Esophagus muscularis mucosa (tissue), 4 donors: ENCODE data around the gene PHAF1. TPM values are rescaled to one million over a fixed set of nuclear protein-coding genes. Genes with fewer than 3 reads are reported as not detected.

ENCODE experiments used
- DNase-seq: peaks from one replicate; pipeline ENCODE4 v3.0.0-alpha.2; 2017; ENCODE audit errors: extremely low spot score
- H3K27ac ChIP-seq, 4 donors: fragments of 200-600 bp; sonication (generic); replicated peaks in 1 of 4; 1 replicate in 3 of 4; 2 replicates in 1 of 4; pipeline ENCODE4 v1.5.1; 2016 to 2019; ENCODE audit warnings: mild to moderate bottlenecking in 1 of 4
- H3K27me3 ChIP-seq, 4 donors: fragments of 200-600 bp; sonication (generic); one replicate each; pipeline versions ENCODE4 v1.5.1 to v1.6.0; 2016 to 2019
- H3K36me3 ChIP-seq, 4 donors: fragments of 200-600 bp; sonication (generic); one replicate each; pipeline ENCODE4 v1.5.1; 2016 to 2019
- H3K4me1 ChIP-seq, 4 donors: fragments of 200-600 bp; sonication (generic); one replicate each; pipeline ENCODE4 v1.5.1; 2016 to 2019
- H3K4me3 ChIP-seq, 4 donors: fragments of 200-600 bp; sonication (generic); 1 replicate in 2 of 4; 2 replicates in 2 of 4; pipeline ENCODE4 v1.5.1; 2016 to 2019; ENCODE audit warnings: mild to moderate bottlenecking in 4 of 4, moderate library complexity in 1 of 4
- H3K9me3 ChIP-seq, 4 donors: fragments of 200-600 bp; sonication (generic); 1 replicate in 3 of 4; 2 replicates in 1 of 4; pipeline ENCODE4 v1.5.1; 2016 to 2019
- EP300 ChIP-seq: sonication (generic); formaldehyde crosslinking; IDR thresholded peaks from one replicate; pipeline ENCODE4 v1.6.1; 2017; ENCODE audit warnings: antibody characterized with exemption
- POLR2A ChIP-seq: fragments of 450-650 bp; IDR thresholded peaks from one replicate; pipeline ENCODE4 v1.6.1; 2017; ENCODE audit warnings: antibody characterized with exemption, moderate library complexity, mild to moderate bottlenecking, low read depth
- POLR2AphosphoS5 ChIP-seq, 2 donors: sonication (generic); formaldehyde crosslinking; IDR thresholded peaks; one replicate each; pipeline ENCODE4 v1.6.1; 2017; ENCODE audit warnings: antibody characterized with exemption in 2 of 2
- WGBS: methylation state at CpG from one replicate; pipeline ENCODE4 v1.1.5; 2018; 5-methylcytosine and 5-hydroxymethylcytosine counted together
- intact Hi-C: fragments of 100-400 bp; cut with DNase I; formaldehyde crosslinking; loops from one replicate; pipeline ENCODE4 v1.15.1; 2023
- total RNA-seq, 4 donors: library from RNA; depleted of rRNA; stranded (reverse); fragments of >200 nt; gene quantifications; one replicate each; pipeline versions ENCODE4 v1.1.0 to v1.2.1, GENCODE V29; 2016
- TF ChIP-seq, protein P1 (sequence below), 3 experiments: fragments of 200-600 bp in 2 of 3; fragments of 450-650 bp in 1 of 3; sonication (generic) in 2 of 3; IDR thresholded peaks; one replicate each; pipeline ENCODE4 v1.5.1; 2017 to 2019; ENCODE audit warnings: antibody characterized with exemption in 3 of 3, mild to moderate bottlenecking in 2 of 3, moderate library complexity in 1 of 3

PHAF1 gene
- total RNA-seq, 4 donors from 2014 or later = 11.4 to 23.7 (median 17.1) TPM

DNA sequence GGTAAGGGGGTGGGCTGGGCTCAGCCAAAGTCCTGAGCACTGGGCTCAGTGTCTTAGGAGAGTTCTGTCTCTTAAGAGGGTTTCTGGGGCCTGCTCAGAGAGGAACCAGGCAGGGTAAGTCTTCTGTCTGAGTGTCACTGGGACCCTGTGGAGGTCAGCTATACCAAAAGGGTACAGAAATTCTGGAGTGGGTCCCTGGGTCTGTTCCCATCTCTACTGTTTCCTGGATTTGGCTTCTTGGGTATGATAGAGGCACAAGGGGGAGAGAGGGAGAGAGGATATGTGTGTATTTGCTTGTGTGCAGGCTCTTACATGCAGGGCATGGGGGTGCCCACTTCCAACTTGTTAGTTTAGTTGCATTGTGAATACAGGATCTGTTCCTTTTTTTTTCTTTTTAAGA lies 83.8 kb downstream of the PHAF1 start:
- Histone ChIP-seq H3K9me3 (no peaks in the 10 kb centered on the region), H3K4me1 (peaks cover 33 to 49% (median 46%) of the 10 kb centered on the region in 4 donors), H3K27me3 (no peaks in the 10 kb centered on the region), H3K36me3 (peaks cover 36 to 53% (median 51%) of the 10 kb centered on the region in 4 donors), H3K27ac (no peak overlapping the region), H3K4me3 (peak overlapping the region in 3 of 4 donors; percentile 80 to 94 (median 90))
- TF ChIP-seq, protein P1, sequence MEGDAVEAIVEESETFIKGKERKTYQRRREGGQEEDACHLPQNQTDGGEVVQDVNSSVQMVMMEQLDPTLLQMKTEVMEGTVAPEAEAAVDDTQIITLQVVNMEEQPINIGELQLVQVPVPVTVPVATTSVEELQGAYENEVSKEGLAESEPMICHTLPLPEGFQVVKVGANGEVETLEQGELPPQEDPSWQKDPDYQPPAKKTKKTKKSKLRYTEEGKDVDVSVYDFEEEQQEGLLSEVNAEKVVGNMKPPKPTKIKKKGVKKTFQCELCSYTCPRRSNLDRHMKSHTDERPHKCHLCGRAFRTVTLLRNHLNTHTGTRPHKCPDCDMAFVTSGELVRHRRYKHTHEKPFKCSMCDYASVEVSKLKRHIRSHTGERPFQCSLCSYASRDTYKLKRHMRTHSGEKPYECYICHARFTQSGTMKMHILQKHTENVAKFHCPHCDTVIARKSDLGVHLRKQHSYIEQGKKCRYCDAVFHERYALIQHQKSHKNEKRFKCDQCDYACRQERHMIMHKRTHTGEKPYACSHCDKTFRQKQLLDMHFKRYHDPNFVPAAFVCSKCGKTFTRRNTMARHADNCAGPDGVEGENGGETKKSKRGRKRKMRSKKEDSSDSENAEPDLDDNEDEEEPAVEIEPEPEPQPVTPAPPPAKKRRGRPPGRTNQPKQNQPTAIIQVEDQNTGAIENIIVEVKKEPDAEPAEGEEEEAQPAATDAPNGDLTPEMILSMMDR (IDR thresholded peaks at IDR 0.05) = no peak
- TF ChIP-seq POLR2AphosphoS5 (IDR thresholded peaks at IDR 0.05) (no peak), EP300 (no peak), POLR2A (no peak)
- intact Hi-C loops = no loop called here
- no peak for DNase-seq

DNA sequence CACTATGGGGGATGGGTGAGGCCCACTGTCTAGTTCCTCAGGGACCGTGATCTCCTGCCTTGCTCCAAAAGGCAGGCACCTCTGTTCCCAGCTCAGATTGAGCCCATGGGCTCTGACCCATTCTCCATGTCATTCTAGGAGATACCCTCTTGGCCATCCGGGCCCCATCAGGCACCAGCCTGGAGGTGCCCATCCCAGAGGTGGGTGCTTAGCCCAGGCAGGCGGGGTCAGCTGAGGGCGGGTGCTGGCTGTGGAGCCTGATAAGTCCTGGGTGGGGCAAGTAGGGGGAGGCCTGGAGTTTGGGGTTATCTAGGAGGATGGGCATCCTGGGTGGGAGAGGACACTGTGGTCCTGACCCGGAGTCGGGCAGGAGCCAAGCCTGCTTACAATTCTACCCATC lies 84.5 kb downstream of the PHAF1 start:
- no peak overlapping the region for H3K27ac ChIP-seq
- H3K27me3 ChIP-seq = no peaks in the 10 kb centered on the region
- 93% methylated on average over 5 of the region's 6 CpGs for WGBS
- intact Hi-C loops = no loop called here
- no peak overlapping the region for H3K4me3 ChIP-seq
- peaks cover 36 to 59% (median 55%) of the 10 kb centered on the region in 4 donors for H3K36me3 ChIP-seq
- TF ChIP-seq EP300 (no peak), POLR2A (no peak), POLR2AphosphoS5 (IDR thresholded peaks at IDR 0.05) (no peak)
- TF ChIP-seq, protein P1 (IDR thresholded peaks at IDR 0.05) = no peak
- DNase-seq = no peak
- no peaks in the 10 kb centered on the region for H3K9me3 ChIP-seq
- peaks cover 38 to 56% (median 52%) of the 10 kb centered on the region in 4 donors for H3K4me1 ChIP-seq

DNA sequence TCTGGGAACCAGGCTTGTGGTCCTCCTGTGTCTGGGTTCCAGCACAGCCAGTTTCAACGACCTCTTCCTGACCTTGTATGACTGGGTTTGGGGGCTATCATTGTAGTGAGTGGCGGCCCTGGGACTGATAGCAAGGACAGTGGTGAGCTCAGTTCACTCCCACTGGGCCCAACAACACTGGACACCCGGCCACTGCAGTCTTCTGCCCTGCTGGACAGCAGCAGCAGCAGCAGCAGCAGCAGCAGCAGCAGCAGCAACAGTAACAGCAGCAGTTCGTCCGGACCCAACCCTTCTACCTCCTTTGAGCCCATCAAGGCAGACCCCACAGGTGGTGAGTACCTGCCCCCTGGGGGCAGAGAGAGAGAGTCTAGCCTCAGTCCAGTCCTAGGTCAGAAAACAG lies 85.9 kb downstream of the PHAF1 start:
- peaks cover 38 to 63% (median 58%) of the 10 kb centered on the region in 4 donors for H3K4me1 ChIP-seq
- peaks cover 36 to 68% (median 59%) of the 10 kb centered on the region in 4 donors for H3K36me3 ChIP-seq
- 57% methylated on average over 3 of the region's 5 CpGs for WGBS
- intact Hi-C loops = no loop called here
- no peak overlapping the region for H3K27ac ChIP-seq
- no peaks in the 10 kb centered on the region for H3K27me3 ChIP-seq
- TF ChIP-seq EP300 (no peak), POLR2A (no peak), POLR2AphosphoS5 (IDR thresholded peaks at IDR 0.05) (no peak)
- TF ChIP-seq, protein P1 (IDR thresholded peaks at IDR 0.05) = no peak
- H3K4me3 ChIP-seq = no peak overlapping the region
- H3K9me3 ChIP-seq = no peaks in the 10 kb centered on the region
- no peak for DNase-seq

GRCh38 chr16:67196881-67197280 lies 87.1 kb downstream of the PHAF1 start:
- peaks cover 27 to 52% (median 48%) of the 10 kb centered on the region in 4 donors for H3K4me1 ChIP-seq
- no peaks in the 10 kb centered on the region for H3K9me3 ChIP-seq
- intact Hi-C loops = no loop called here
- no peak overlapping the region for H3K27ac ChIP-seq
- TF ChIP-seq POLR2A = no peak
- TF ChIP-seq, protein P1 (IDR thresholded peaks at IDR 0.05) = no peak
- no peak for DNase-seq
- no peaks in the 10 kb centered on the region for H3K27me3 ChIP-seq
- WGBS = 100% methylated on average over 1 of the region's 1 CpG
- H3K4me3 ChIP-seq = no peak overlapping the region
- H3K36me3 ChIP-seq = peaks cover 36 to 78% (median 67%) of the 10 kb centered on the region in 4 donors

GRCh38 chr16:67197704-67198103 lies 88.0 kb downstream of the PHAF1 start:
- Histone ChIP-seq H3K27ac (no peak overlapping the region), H3K4me1 (peaks cover 24 to 48% (median 44%) of the 10 kb centered on the region in 4 donors), H3K27me3 (no peaks in the 10 kb centered on the region), H3K9me3 (no peaks in the 10 kb centered on the region), H3K36me3 (peaks cover 36 to 86% (median 76%) of the 10 kb centered on the region in 4 donors), H3K4me3 (no peak overlapping the region)
- no peak for DNase-seq
- TF ChIP-seq, protein P1 (IDR thresholded peaks at IDR 0.05) = no peak
- TF ChIP-seq POLR2A (no peak), EP300 (no peak), POLR2AphosphoS5 (IDR thresholded peaks at IDR 0.05) (no peak)
- intact Hi-C loops = no loop called here
- WGBS = 80% methylated on average over 4 of the region's 6 CpGs
